HL-60 (cell line): ENCODE measurements around the gene MSH5.

Experiments used
- CTCF ChIP-seq: IDR thresholded peaks from one replicate; pipeline ENCODE4 v1.5.1; 2011; ENCODE audit warnings: low read length, control low read depth, inconsistent platforms; ENCODE audit not compliant: insufficient read depth
- REST ChIP-seq: IDR thresholded peaks from 2 replicates; pipeline ENCODE4 v1.6.1; 2012; ENCODE audit warnings: low read depth; ENCODE audit not compliant: insufficient replicate concordance

- TF ChIP-seq REST = no peak
- no peak for TF ChIP-seq CTCF
These were observed 46.9 kb upstream of the MSH5 start for GRCh38 chr6:31692886-31693285.
